IPS-20b (cell line): ENCODE measurements around the gene RBM7.
A peak's percentile ranks its signal among the peaks of the same experiment; 100 is the strongest.

Experiments
- H3K27ac ChIP-seq: one replicate; pipeline ENCODE4 v1.5.1; 2013; ENCODE audit warnings: low read length
- H3K27me3 ChIP-seq: 2 replicates; pipeline ENCODE4 v1.6.1; 2013; ENCODE audit warnings: mild to moderate bottlenecking, low read length, inconsistent platforms; ENCODE audit not compliant: insufficient read depth
- H3K36me3 ChIP-seq: 2 replicates; pipeline ENCODE4 v1.6.1; 2013; ENCODE audit warnings: low read depth, mild to moderate bottlenecking, inconsistent platforms, low read length, moderate library complexity; ENCODE audit not compliant: insufficient read depth
- H3K4me1 ChIP-seq: 2 replicates; pipeline ENCODE4 v1.6.1; 2013; ENCODE audit warnings: mild to moderate bottlenecking, control low read depth, inconsistent platforms, low read length, moderate library complexity; ENCODE audit not compliant: insufficient read depth
- H3K4me3 ChIP-seq: 2 replicates; pipeline ENCODE4 v1.5.1; 2013; ENCODE audit warnings: mild to moderate bottlenecking, low read length, inconsistent platforms
- H3K9ac ChIP-seq: 2 replicates; pipeline ENCODE4 v1.6.1; 2013; ENCODE audit warnings: low read depth, mild to moderate bottlenecking, inconsistent platforms, low read length, moderate library complexity
- H3K9me3 ChIP-seq: 2 replicates; pipeline ENCODE4 v1.6.1; 2013; ENCODE audit warnings: mild to moderate bottlenecking, low read depth, low read length, inconsistent platforms; ENCODE audit not compliant: insufficient read depth

Gene RBM7, protein sequence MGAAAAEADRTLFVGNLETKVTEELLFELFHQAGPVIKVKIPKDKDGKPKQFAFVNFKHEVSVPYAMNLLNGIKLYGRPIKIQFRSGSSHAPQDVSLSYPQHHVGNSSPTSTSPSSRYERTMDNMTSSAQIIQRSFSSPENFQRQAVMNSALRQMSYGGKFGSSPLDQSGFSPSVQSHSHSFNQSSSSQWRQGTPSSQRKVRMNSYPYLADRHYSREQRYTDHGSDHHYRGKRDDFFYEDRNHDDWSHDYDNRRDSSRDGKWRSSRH

DNA sequence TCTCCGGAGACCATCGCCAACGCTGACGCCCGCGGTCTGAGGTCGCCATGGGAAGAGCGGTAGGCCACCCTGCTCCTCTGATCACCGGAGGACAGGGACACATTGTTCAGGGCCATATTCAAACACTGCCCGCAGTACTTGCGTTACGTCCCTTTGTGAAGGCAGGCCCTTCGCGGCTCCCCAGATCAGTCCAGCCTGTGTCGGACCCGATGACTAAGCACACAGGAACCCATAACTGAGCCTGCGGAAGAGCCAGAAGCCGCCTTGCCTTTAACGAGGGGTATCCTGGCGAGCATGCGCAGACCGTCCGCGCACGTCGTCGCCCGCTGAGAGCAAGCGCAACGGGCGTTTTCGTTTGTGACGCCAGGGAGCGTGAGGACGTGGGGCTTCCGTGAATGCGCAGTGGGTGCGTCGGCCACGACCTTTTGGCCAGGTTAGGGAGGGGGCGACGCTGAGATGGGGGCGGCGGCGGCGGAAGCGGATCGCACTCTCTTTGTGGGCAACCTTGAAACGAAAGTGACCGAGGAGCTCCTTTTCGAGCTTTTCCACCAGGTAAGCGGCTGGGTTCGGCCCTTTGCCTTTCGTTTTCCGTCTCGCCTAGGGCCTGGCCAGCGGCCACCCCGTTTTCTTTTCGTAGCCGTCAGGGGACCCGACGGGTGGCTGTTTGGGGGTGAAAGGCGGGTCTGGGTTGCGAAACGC is at the start of gene RBM7, which contains the start of gene C11orf71:
Gene RBM7 (plus strand): TSS at position 451 of the 699 bp plus-strand sequence. CDS start 6 bp downstream, at position 457.
Gene C11orf71 (minus strand): TSS at position 296 of the 699 bp plus-strand sequence. CDS start 180 bp downstream, at position 116.
- H3K9ac ChIP-seq, result peak within 1 kb of the TSS; percentile 92
- peak within 1 kb of the TSS; percentile 81 for H3K4me3 ChIP-seq
- peaks cover 4% of the 10 kb centered on the region; the same call in 1 of the 2 replicates for H3K4me1 ChIP-seq
- peaks cover 29% of the 10 kb centered on the region for H3K36me3 ChIP-seq
- H3K27ac ChIP-seq, result peak within 1 kb of the TSS; percentile 84
- no peaks in the 10 kb centered on the region for H3K9me3 ChIP-seq
- H3K27me3 ChIP-seq, result no peaks in the 10 kb centered on the region

DNA sequence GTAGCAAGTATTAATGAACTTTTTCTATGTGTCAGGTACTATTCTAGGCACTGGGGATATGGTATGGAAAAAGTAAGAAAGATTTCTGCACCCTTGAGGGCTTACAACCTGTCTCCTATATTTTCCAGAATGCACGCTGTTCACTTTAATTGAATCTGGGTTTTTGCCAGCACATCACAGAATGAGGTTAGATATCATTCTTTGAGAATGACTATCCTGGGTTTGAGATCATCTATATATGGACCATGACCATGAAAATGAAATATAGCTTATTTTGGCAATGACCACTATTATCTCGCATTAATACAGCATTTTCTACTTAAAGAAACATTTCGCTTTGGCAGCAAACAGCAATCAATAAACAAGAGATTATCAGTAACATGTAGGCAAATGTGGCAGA is 47.0 kb upstream of the RBM7 start:
- Histone ChIP-seq H3K9me3 (no peaks in the 10 kb centered on the region), H3K4me1 (no peaks in the 10 kb centered on the region; the same call in 1 of the 2 replicates), H3K4me3 (no peak overlapping the region), H3K27ac (no peak overlapping the region), H3K36me3 (no peaks in the 10 kb centered on the region), H3K9ac (no peak overlapping the region), H3K27me3 (no peaks in the 10 kb centered on the region)

DNA sequence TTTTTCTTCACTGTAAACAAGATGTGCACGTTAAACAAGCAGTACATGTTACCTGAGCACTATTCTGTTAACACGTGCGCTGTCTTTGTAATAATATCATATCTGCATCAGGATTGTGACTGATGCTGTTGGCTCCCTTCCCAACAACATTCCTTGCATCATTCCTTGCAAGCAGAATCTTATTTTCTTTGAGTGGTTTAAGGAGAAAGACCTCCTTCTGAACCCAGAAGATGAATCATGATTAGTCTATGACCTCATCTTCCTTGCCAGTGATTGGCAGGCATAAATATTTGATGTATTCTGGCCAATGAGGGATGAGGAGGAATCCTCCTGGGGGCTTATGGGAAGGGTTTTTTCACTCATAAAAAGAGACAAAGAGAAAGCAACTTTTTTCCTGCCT is 46.4 kb upstream of the RBM7 start:
- no peak overlapping the region for H3K9ac ChIP-seq
- no peak overlapping the region for H3K4me3 ChIP-seq
- H3K4me1 ChIP-seq, result no peaks in the 10 kb centered on the region; the same call in 1 of the 2 replicates
- H3K9me3 ChIP-seq, result no peaks in the 10 kb centered on the region
- H3K36me3 ChIP-seq, result no peaks in the 10 kb centered on the region
- H3K27me3 ChIP-seq, result no peaks in the 10 kb centered on the region
- no peak overlapping the region for H3K27ac ChIP-seq

DNA sequence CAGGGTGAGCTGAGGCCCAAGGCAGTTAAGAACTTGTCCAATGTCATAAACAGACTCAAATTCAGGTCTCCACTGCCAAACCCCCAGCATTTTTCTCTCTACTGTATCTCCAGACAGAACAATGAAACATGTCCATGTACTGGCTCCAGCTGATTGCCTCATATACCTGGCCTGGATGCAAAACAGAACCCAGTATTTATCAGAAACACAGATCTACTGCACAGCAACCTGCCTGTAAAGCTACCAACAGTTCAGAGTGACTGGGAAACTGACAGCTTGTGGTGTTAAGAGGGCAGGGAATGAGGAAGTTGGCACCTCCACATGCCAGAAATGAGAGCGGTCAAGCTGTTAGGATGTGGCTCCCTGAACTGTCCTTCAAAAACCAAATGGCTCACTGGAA is 41.8 kb upstream of the RBM7 start:
- Histone ChIP-seq H3K27me3 (no peaks in the 10 kb centered on the region), H3K9me3 (no peaks in the 10 kb centered on the region), H3K4me3 (no peak overlapping the region), H3K4me1 (no peaks in the 10 kb centered on the region), H3K27ac (no peak overlapping the region), H3K9ac (no peak overlapping the region), H3K36me3 (no peaks in the 10 kb centered on the region)

DNA sequence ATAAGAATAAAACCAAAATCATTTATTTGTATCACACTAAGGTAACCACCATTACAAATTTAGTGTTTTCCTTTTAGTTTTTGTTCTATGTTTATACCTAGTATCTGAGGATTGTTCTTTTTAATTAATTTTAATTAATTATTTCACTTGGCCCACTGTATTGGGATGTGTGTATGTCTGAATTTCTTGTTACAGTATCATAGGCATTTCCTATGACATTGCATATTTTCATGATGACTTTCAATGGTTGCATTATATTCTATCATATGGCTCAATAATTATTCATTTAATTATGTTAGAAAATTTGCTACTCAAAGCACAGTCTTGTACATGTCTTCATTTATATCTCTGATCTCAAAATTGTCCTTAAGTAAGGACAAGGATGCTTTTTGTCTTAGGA is 41.1 kb upstream of the RBM7 start:
- Histone ChIP-seq H3K9me3 (no peaks in the 10 kb centered on the region), H3K9ac (no peak overlapping the region), H3K36me3 (no peaks in the 10 kb centered on the region), H3K27me3 (no peaks in the 10 kb centered on the region), H3K27ac (no peak overlapping the region), H3K4me3 (no peak overlapping the region), H3K4me1 (no peaks in the 10 kb centered on the region)

DNA sequence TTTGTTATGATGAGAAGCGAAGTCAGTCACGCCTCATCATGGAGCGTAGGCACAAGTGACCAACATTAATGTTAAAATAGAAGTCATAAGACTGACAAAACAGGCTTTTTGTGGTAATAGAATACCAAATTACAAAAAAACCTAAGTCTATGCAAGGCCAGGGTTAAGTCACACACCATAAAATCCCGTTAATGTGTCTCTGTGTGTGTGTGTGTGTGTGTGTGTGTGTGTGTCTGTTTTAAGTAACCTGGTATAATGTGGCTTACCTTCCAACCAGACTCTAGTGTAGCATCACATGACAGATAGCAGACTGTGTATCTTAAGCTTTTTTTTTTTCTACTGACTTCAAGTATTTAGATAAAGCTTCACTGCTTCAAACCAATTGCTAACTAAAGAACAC is 38.1 kb upstream of the RBM7 start:
- Histone ChIP-seq H3K9me3 (no peaks in the 10 kb centered on the region), H3K27me3 (no peaks in the 10 kb centered on the region), H3K9ac (no peak overlapping the region), H3K36me3 (no peaks in the 10 kb centered on the region), H3K4me3 (no peak overlapping the region), H3K27ac (no peak overlapping the region), H3K4me1 (peaks cover 8% of the 10 kb centered on the region; the same call in 1 of the 2 replicates)

DNA sequence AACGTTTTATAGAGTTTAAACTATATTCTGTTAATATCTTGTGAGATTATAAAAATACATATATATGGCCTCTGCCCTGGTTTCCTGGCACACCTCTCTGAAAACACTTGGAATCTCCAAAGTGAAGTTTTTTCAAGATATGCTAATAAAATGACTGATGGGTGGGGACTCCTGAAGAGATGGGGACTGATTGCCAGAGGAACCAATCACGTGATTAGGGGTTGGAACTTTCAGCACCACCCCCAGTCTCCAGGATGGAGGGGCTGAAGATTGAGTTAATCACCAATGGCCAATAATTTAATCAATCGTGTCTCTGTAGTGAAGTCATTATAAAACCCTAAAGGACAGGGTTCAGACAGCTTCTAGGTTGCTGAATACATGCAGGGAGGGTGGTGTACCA is 37.5 kb upstream of the RBM7 start:
- no peak overlapping the region for H3K27ac ChIP-seq

DNA sequence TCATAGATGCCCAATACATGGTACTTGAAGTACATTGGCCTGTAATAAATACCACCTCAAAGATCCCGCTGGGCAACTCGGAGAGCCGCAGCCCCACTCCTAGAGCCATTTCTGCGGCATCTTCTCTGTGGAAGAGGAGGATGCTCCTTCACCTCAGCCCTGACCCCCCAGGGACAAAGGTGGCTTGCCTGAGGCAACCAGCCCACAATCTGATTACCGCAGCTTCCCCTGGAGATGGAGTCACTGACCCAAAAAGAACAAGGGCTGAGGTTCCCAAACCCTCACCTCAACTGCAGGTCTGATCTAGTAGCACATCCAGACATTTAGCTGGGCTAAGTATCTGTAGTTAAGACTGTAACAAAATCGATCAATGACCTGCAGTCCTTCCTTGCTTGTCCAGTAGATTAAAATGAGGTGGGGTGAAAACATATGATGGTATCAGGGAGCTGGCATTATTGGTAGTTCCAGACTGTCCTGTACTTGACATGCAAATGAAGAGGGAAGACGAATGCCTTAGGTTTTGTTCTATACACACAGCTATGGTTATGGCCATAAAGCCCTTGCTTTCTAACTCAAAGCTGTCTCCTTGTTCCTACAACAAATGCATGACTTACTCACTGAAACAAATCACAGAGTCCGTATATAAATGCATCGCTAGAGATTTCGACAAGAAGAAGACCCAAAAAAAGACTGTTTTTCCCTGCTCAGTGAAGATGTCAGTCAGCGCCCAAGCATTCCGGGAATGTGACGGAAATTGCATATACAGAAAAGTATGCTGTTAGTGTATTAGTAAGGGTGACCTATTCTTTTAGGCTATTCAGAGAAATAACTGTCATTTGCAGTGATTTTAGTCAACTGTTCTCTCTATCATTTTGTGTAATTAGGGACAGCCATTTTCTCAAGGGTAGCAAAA is 33.9 kb upstream of the RBM7 start:
- Histone ChIP-seq H3K4me1 (peaks cover 8% of the 10 kb centered on the region; the same call in 1 of the 2 replicates), H3K27me3 (no peaks in the 10 kb centered on the region), H3K27ac (no peak overlapping the region), H3K9ac (no peak overlapping the region), H3K36me3 (no peaks in the 10 kb centered on the region), H3K9me3 (no peaks in the 10 kb centered on the region), H3K4me3 (no peak overlapping the region)

More for the DNA sequence above, 37.5 kb upstream of the RBM7 start:
- H3K9me3 ChIP-seq, result no peaks in the 10 kb centered on the region
- no peaks in the 10 kb centered on the region for H3K27me3 ChIP-seq
- no peak overlapping the region for H3K4me3 ChIP-seq
- peaks cover 8% of the 10 kb centered on the region; the same call in 1 of the 2 replicates for H3K4me1 ChIP-seq
- H3K9ac ChIP-seq, result no peak overlapping the region
- H3K36me3 ChIP-seq, result no peaks in the 10 kb centered on the region

DNA sequence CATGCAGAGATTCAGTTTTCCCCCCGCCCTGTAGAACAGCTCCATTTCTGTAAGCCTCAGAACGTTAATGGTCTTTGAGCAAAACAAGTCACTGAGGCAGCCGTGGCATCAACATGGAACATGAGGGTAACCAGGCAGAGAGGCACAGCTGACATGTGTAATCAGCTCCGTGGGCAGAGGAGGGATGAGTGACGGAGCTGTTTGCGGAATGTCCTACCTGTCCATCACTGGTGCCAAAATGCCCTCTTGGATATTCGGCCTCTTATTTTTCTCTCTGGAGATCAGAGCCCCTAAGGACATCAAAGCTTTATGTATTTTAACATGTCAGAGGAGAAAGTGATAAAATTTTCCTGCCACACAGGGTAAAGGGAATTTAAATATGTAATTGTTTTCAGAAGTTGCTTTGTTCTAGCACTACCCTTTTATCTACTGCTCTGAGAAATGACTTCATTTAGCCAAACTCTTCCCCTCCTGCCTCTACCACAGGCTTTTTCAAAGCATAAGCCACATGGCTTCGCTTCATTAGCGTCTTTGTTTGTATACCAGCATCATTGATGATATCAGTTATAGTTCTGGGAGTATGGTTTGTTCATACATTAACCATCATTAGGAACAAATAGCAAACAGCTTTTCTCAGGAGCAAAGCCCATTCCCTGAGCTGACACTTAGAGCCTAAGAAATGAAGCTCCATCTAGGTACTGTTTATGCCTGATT is 33.1 kb upstream of the RBM7 start:
- H3K9me3 ChIP-seq, result no peaks in the 10 kb centered on the region

DNA sequence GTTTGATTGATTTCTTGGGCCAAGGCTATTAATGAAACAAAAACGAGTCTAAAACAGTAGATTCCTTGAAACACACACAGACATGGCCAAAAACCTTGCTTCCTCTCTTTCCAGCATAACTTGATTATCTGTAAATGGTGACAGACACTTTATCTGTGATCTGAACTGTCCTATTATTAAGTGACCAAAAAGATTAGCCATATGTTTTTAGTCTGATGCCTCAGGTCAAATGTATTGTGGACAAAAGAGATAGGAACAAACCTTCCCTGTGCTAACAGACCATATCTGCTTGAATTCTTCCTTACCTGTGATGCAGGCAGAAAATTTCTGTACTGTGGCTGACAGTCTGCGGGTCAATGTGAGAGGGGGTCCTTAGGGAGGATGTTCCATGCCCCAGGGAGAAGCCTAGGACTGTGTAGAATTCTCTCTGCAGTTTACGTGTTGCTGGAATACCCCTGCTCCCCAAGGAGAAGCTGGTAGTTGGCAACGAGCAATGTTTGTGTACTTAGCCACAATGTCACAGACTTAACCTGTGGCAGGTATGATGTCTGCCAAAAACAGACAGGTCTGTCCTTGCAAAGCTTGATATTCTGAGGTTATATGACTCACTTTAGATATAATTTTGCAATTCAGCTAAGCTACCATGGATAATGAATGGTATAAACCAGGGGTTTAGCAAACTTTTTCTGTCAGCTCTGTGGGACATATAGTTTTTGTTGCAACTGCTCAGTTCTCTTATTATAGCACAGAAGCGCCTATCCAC is 31.4 kb upstream of the RBM7 start:
- no peak overlapping the region for H3K27ac ChIP-seq
- H3K4me1 ChIP-seq, result peaks cover 8% of the 10 kb centered on the region; the same call in 1 of the 2 replicates
- H3K9ac ChIP-seq, result no peak overlapping the region
- H3K4me3 ChIP-seq, result no peak overlapping the region
- H3K36me3 ChIP-seq, result no peaks in the 10 kb centered on the region
- no peaks in the 10 kb centered on the region for H3K27me3 ChIP-seq
- H3K9me3 ChIP-seq, result no peaks in the 10 kb centered on the region

More for the DNA sequence above, 33.1 kb upstream of the RBM7 start:
- H3K4me1 ChIP-seq, result peaks cover 8% of the 10 kb centered on the region; the same call in 1 of the 2 replicates
- H3K27ac ChIP-seq, result no peak overlapping the region
- no peaks in the 10 kb centered on the region for H3K27me3 ChIP-seq
- H3K4me3 ChIP-seq, result no peak overlapping the region
- H3K9ac ChIP-seq, result no peak overlapping the region
- H3K36me3 ChIP-seq, result no peaks in the 10 kb centered on the region
